NOMO-1 (cell line): ENCODE data around the gene TMEM108.

Experiments used
- DNase-seq, 2 experiments: peaks; one replicate each; lab custom pipeline; 2025; ENCODE audit not compliant: unreplicated experiment in 2 of 2; lab: John Stamatoyannopoulos, UW

TMEM108 gene

DNA sequence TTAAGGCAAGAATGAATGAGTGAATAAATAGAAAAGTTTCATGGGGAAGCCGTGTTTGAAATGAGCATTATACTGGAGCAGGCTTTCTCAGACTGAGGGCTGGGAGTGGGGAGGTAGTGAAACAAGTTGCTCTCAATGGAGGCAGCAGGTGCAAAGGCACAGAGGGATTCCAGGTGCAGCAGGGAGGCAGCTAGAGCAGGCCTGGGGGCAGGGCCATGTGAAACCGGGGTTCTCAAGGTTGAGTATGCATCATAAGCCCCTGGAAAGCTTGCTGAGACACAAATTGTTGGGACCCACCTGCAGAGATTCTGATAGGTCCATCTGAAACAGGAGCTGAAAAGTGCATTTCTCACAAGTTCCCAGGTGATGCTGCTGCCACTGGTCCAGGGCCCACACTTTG, 406.9 kb downstream of the TMEM108 start:
- no peak for DNase-seq
